Activated CD4-positive, CD25-positive, alpha-beta regulatory T cell treated with anti-CD3 and anti-CD28 coated beads, Interleukin-2, amount 50 U/mL, for 72 hours (primary cell): Measurements from ENCODE around the gene SLC44A2.

Experiments
- DNase-seq: peaks from one replicate; pipeline ENCODE4 v3.0.0; 2021

SLC44A2 gene

GRCh38 chr19:10617409-10618121 lies 7.8 kb upstream of the SLC44A2 start:
- DNase-seq: no peak

GRCh38 chr19:10618846-10619245 lies 6.5 kb upstream of the SLC44A2 start:
- no peak for DNase-seq

DNA sequence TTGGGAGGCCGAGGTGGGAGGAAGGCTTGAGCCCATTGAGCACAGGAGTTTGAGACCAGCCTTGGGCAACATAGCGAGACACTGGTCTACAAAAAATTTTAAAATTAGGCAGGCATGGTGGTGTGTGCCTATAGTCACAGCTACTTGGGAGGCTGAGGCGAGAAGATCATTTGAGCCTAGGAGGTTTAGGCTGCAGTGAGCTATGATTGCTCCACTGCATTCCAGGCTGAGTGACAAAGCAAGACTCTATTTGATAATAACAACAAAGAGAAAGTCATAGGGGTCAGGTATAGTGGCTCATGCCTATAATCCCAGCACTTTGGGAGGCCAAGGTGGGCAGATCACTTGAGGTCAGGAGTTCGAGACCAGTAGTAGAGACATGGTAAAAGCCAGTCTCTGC lies 4.6 kb upstream of the SLC44A2 start:
- no peak for DNase-seq

DNA sequence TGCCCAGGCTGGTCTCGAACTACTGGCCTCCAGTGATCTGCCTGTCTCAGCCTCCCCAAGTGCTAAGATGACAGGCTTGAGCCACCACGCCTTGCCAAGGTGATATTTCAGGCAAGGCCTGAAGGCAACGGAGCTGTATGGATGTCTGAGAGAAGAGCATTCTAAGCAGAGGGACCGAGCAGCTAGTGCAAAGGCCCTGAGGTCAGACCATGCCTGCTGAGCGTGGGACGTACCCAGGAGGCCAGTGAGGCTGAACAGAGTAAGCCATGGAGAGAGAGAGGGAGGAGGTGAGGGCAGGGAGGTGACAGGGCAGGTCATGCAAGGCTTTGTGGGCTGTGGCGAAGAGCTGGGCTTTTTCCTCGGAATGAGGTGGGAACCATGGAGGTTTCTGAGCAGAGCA lies 3.4 kb upstream of the SLC44A2 start:
- DNase-seq: no peak

DNA sequence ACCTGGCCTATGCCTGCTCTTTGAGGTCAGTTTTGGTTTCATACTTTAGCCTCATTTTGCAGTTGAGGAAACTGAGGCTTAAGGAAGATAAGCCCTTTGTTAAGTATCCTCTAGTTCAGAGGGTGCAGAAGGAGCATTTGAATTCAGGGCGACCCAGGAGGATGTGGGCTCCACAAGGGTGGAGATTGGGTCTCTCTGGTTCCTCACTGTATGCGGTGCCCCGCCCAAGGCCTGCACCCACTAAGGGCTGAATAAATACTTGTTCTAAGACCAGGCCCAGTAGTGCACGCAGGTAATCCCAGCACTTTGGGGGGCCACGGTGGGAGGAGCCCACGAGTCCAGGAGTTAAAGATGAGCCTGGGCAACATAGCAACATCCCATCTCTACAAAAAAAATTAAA lies 768 bp upstream of the SLC44A2 start:
- no peak for DNase-seq

DNA sequence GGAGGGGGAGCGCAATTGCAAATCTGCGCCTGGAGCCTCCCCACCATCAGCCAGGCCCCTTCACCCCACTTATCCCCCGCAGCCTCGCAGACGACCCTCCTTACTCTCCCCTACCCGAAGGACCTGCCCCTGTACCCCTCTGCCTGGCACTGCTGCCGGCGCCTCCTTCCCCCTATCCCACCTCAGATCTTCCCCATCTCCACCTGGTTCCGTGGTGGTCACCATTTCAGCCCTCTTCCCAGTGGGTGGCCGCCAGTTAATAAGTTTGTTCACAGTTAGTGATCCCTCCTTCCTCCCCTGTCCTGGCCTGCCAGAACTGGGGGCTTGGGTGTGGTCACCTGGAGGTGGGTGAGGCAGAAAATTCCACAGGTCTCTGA lies 397 bp downstream of the SLC44A2 start:
- no peak for DNase-seq

GRCh38 chr19:10631874-10632273 lies 6.5 kb downstream of the SLC44A2 start:
- no peak for DNase-seq

- DNase-seq: no peak
Measured at GRCh38 chr19:10634430-10634829, 9.1 kb downstream of the SLC44A2 start.

GRCh38 chr19:10634963-10635362 lies 9.6 kb downstream of the SLC44A2 start:
- no peak for DNase-seq

DNA sequence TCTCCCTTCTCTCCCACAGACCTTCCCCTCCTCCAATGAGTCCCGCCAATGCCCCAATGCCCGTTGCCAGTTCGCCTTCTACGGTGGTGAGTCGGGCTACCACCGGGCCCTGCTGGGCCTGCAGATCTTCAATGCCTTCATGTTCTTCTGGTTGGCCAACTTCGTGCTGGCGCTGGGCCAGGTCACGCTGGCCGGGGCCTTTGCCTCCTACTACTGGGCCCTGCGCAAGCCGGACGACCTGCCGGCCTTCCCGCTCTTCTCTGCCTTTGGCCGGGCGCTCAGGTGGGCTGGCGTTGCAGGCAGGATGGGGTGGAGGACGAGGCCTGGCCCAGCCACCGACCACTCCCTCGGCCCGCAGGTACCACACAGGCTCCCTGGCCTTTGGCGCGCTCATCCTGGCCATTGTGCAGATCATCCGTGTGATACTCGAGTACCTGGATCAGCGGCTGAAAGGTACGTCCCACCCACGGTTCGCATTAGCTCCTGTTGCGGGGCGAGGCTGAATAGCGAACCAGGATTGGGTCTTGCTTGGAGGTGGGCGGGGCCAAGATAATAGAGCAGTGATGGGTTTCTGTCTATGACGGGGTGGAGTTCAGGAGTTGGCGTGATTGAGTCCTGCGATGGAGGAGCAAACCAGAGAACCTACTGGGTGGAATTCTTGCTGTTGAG lies 11.1 kb downstream of the SLC44A2 start:
- DNase-seq: no peak

GRCh38 chr19:10637894-10638293 lies 12.5 kb downstream of the SLC44A2 start:
- no peak for DNase-seq

DNA sequence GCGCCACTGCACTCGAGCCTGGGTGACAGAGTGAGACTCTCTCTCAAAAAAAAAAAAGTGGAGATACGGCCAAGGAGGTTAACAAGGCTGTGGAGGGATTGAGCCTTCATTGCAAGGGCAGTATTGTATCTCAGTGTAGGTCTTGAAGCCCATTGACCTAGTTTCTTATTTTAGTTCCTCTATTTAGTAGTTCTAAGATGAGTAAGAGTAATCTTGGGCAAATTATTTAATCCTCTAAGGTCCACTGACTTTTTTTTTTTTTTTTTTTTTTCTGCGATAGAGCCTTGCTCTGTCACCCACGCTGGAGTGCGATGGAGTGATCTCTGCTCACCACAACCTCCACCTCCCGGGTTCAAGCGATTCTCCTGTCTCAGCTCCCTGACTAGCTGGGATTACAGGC lies 14.5 kb downstream of the SLC44A2 start:
- DNase-seq: no peak

DNA sequence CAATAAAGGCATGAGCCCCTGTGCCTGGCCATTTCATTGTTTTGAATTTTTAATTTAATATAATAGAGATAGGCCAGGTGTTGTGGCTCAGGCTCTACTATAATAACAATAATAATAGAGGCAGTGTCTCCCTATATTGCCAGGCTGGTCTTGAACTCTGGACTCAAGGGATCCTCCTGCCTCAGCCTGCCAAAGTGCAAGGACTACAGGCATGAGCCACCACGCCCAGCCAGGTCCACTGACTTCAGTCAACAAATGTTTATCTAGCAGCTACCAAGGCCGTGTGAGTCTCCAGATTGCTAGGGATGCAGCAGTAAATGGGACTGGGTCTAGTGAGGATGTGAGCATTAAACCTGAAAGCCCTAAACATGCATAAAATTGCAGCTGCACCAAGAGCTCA lies 15.0 kb downstream of the SLC44A2 start:
- no peak for DNase-seq

DNA sequence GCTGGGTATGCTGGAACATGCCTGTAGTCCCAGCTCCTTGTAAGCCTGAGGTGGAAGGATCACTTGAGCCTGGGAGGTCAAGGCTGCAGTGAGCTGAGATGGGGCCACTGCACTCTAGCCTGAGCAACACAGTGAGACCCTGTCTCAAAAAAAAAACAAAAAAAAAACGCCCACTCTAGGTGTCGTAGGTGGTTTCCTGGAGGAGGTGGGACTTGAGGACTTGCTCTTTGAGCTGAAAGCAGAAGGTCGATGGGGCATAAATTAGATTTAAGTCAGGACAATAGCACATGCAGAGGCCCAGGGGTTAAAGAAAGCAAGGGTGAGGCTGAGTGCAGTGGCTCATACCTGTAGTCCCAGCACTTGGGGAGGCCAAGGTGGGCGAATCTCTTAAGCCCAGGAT lies 15.9 kb downstream of the SLC44A2 start:
- DNase-seq: no peak

DNA sequence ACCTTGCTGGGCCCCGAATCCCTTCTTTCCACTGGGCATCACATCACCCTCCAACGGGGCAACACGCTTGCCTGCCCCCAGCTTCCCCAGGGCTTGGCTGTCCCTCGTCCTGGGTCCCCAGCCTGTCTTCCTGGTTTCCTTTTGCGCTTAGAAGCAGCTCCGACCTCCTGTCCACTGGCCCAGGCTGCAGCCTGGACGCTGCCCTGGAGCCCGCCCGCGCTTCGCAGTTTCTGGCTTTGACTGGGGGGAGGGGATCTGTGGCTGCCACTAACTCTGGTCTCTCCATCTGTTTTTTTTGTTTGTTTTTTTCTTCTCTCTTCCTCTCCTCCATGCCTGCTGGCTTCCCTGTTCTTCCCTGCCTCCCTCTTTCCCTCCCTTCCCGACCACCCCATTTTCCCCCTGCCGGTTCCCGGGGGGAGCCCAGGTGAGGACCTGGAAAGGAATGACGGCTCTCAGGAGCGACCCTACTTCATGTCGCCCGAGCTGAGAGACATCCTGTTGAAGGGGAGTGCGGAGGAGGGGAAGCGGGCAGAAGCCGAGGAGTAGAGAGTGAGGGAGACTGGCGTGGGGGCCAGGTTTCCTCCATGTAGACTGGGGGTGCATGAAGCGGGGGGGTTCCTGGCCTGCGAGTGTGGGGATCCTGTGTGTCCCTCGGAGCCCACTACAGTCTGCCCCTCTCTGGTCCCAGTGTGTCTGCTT lies 17.3 kb downstream of the SLC44A2 start:
- DNase-seq: no peak

GRCh38 chr19:10643172-10643967 lies 18.0 kb downstream of the SLC44A2 start:
- DNase-seq: no peak

- DNase-seq: no peak
Measured at GRCh38 chr19:10643968-10644259, 18.6 kb downstream of the SLC44A2 start.

- DNase-seq: peak; percentile 78
Measured at GRCh38 chr19:10644260-10645007, 19.1 kb downstream of the SLC44A2 start.

DNA sequence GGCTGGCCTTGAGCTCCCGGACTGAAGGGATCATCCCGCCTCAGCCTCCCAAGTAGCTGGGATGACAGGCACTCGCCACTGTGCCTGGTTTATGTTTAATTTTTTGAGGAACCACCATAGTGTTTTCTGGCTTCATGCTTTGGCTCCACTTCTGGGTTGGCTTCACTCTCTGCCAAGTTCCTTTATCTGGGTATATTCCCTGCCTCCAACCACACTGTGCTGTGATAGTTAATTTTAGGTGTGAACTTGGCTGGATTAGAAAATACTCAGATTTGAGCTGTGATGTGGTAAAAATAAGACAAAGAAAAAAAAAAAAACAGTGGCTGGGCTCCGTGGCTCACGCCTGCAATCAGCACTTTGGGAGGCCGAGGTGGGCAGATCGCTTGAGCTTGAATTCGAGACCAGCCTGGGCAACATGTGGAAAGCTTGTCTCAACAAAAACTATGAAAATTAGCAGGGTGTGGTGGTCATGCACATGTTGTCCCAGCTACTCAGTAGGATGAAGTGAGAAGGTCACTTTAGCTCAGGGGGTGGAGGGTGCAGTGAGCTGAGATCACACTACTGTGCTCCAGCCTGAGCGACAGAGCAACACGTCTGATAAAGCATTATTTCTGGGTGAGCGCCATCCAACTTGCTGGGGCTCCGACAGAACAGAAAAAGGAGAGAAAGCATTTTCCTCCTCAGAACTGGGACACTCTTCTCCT lies 21.3 kb downstream of the SLC44A2 start:
- no peak for DNase-seq

DNA sequence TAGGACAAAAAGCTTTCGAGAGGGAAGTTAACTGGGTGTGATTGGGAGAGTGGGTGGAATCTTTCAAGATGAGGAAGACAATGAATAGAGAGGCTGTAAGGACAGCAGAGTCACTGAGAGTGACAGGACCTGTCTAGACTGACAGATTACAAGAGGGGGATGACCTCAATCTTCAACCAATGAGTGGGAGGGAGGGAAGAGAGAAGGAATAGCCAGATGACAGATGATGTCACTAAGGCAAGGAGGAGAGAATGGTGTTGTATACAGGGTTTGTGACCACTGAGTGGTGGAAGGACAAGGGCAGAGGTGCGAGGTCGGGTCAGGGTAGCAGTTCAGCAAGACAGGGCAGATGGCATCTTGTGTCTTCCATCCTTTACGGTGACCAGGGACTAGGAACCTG lies 23.0 kb downstream of the SLC44A2 start:
- DNase-seq: no peak

GRCh38 chr19:10651851-10652250 lies 26.5 kb downstream of the SLC44A2 start:
- no peak for DNase-seq

- DNase-seq: no peak
Measured at GRCh38 chr19:10653482-10653731, 28.1 kb downstream of the SLC44A2 start.
